Type B pancreatic cell (in vitro differentiated cells): ENCODE results near the gene ITIH1. TPM values are rescaled to one million over a fixed set of nuclear protein-coding genes. Genes with fewer than 3 reads are reported as not detected.

Experiments
- DNase-seq: peaks from one replicate; pipeline ENCODE4 v3.0.0; 2021; ENCODE audit warnings: mixed read lengths; ENCODE audit not compliant: unreplicated experiment; ENCODE audit errors: extremely low spot score
- H3K27ac Mint-ChIP-seq: 2 replicates; pipeline ENCODE4 v1.8.0; 2021; ENCODE audit warnings: mild to moderate bottlenecking, mixed read lengths
- H3K27me3 Mint-ChIP-seq: 2 replicates; pipeline ENCODE4 v1.8.0; 2021; ENCODE audit warnings: mixed read lengths
- H3K36me3 Mint-ChIP-seq: 2 replicates; pipeline ENCODE4 v1.8.0; 2021; ENCODE audit warnings: mixed read lengths
- H3K4me1 Mint-ChIP-seq: one replicate; pipeline ENCODE4 v1.8.0; 2021; ENCODE audit warnings: mixed read lengths; ENCODE audit not compliant: unreplicated experiment
- H3K4me3 Mint-ChIP-seq: 2 replicates; pipeline ENCODE4 v1.8.0; 2021; ENCODE audit warnings: mild to moderate bottlenecking, mixed read lengths
- H3K9me3 Mint-ChIP-seq: 2 replicates; pipeline ENCODE4 v1.8.0; 2021; ENCODE audit warnings: mixed read lengths
- CTCF ChIP-seq: fragments of 200-600 bp; sonication (generic); conservative IDR thresholded peaks from 2 replicates; pipeline ENCODE4 v1.5.0; 2021; ENCODE audit warnings: antibody characterized with exemption, mild to moderate bottlenecking
- total RNA-seq: library from RNA; stranded (reverse); gene quantifications from 2 replicates; pipeline ENCODE4 v1.2.1, GENCODE V29; 2021; ENCODE audit warnings: low replicate concordance

Gene ITIH1
- total RNA-seq, 1 donor from 2014 or later: 8.0 TPM

GRCh38 chr3:52836471-52836845, 59.1 kb downstream of the ITIH1 start:
- H3K36me3 Mint-ChIP-seq: peaks cover 4% of the 10 kb centered on the region
- peaks cover 14% of the 10 kb centered on the region for H3K4me1 Mint-ChIP-seq
- no peak for TF ChIP-seq CTCF
- H3K9me3 Mint-ChIP-seq: no peaks in the 10 kb centered on the region
- no peak overlapping the region for H3K27ac Mint-ChIP-seq
- DNase-seq: no peak
- no peaks in the 10 kb centered on the region for H3K27me3 Mint-ChIP-seq
- H3K4me3 Mint-ChIP-seq: no peak overlapping the region

- no peaks in the 10 kb centered on the region for H3K27me3 Mint-ChIP-seq
Observed at GRCh38 chr3:52836986-52837385, 59.6 kb downstream of the ITIH1 start.

GRCh38 chr3:52838561-52839267, 61.3 kb downstream of the ITIH1 start:
- no peak for TF ChIP-seq CTCF
- no peaks in the 10 kb centered on the region for H3K9me3 Mint-ChIP-seq
- no peak overlapping the region for H3K27ac Mint-ChIP-seq
- H3K36me3 Mint-ChIP-seq: peaks cover 11% of the 10 kb centered on the region
- H3K4me1 Mint-ChIP-seq: peaks cover 21% of the 10 kb centered on the region
- DNase-seq: no peak
- H3K4me3 Mint-ChIP-seq: no peak overlapping the region
- H3K27me3 Mint-ChIP-seq: no peaks in the 10 kb centered on the region

More at GRCh38 chr3:52836986-52837385, 59.6 kb downstream of the ITIH1 start:
- no peak overlapping the region for H3K27ac Mint-ChIP-seq
- no peak for TF ChIP-seq CTCF
- peaks cover 14% of the 10 kb centered on the region for H3K4me1 Mint-ChIP-seq
- no peak for DNase-seq
- H3K9me3 Mint-ChIP-seq: no peaks in the 10 kb centered on the region
- peaks cover 9% of the 10 kb centered on the region for H3K36me3 Mint-ChIP-seq
- no peak overlapping the region for H3K4me3 Mint-ChIP-seq

- Mint-ChIP-seq H3K4me1 (peaks cover 20% of the 10 kb centered on the region), H3K9me3 (no peaks in the 10 kb centered on the region), H3K4me3 (no peak overlapping the region), H3K27ac (no peak overlapping the region), H3K27me3 (no peaks in the 10 kb centered on the region), H3K36me3 (peaks cover 11% of the 10 kb centered on the region)
- no peak for DNase-seq
- TF ChIP-seq CTCF: no peak
Observed at GRCh38 chr3:52839268-52839575, 61.8 kb downstream of the ITIH1 start.

- Mint-ChIP-seq H3K27ac (no peak overlapping the region), H3K4me1 (peaks cover 12% of the 10 kb centered on the region), H3K36me3 (peaks cover 11% of the 10 kb centered on the region), H3K9me3 (no peaks in the 10 kb centered on the region), H3K4me3 (no peak overlapping the region), H3K27me3 (no peaks in the 10 kb centered on the region)
- DNase-seq: no peak
- TF ChIP-seq CTCF: no peak
Observed at GRCh38 chr3:52839892-52840545, 62.6 kb downstream of the ITIH1 start.
